ENCODE data around the gene CPM.

Gene CPM

GRCh38 chr12:68870011-68870410 is 63.0 kb downstream of the CPM start:
- H3K4me3 ChIP-seq (ENCODE audit: low read depth, low read length), result no peak overlapping the region
- no peak for DNase-seq (ENCODE audit: low read depth)
- no peak for TF ChIP-seq CTCF (IDR thresholded peaks at IDR 0.05; ENCODE audit: control insufficient read depth, extremely low read depth, insufficient read depth)

GRCh38 chr12:68868043-68868790 is 64.8 kb downstream of the CPM start:
- no peak for DNase-seq (ENCODE audit: low read depth)
- H3K4me3 ChIP-seq (ENCODE audit: low read depth, low read length), result no peak overlapping the region
- TF ChIP-seq CTCF (IDR thresholded peaks at IDR 0.05; ENCODE audit: control insufficient read depth, extremely low read depth, insufficient read depth), result no peak

- DNase-seq (ENCODE audit: low read depth), result no peak
- no peak for TF ChIP-seq CTCF (IDR thresholded peaks at IDR 0.05; ENCODE audit: control insufficient read depth, extremely low read depth, insufficient read depth)
- no peak overlapping the region for H3K4me3 ChIP-seq (ENCODE audit: low read depth, low read length)
Measured at GRCh38 chr12:68867606-68868005, 65.4 kb downstream of the CPM start.

GRCh38 chr12:68866950-68867349 is 66.0 kb downstream of the CPM start:
- TF ChIP-seq CTCF (IDR thresholded peaks at IDR 0.05; ENCODE audit: control insufficient read depth, extremely low read depth, insufficient read depth), result no peak
- DNase-seq (ENCODE audit: low read depth), result no peak
- no peak overlapping the region for H3K4me3 ChIP-seq (ENCODE audit: low read depth, low read length)

- no peak for DNase-seq (ENCODE audit: low read depth)
- no peak overlapping the region for H3K4me3 ChIP-seq (ENCODE audit: low read depth, low read length)
- TF ChIP-seq CTCF (IDR thresholded peaks at IDR 0.05; ENCODE audit: control insufficient read depth, extremely low read depth, insufficient read depth), result no peak
Measured at GRCh38 chr12:68865399-68866164, 67.4 kb downstream of the CPM start.

GRCh38 chr12:68864604-68865003 is 68.4 kb downstream of the CPM start:
- no peak for DNase-seq (ENCODE audit: low read depth)
- TF ChIP-seq CTCF (IDR thresholded peaks at IDR 0.05; ENCODE audit: control insufficient read depth, extremely low read depth, insufficient read depth), result no peak
- H3K4me3 ChIP-seq (ENCODE audit: low read depth, low read length), result no peak overlapping the region
